K562 (cell line): Measurements from ENCODE around the gene KIF18B.

Experiments used
- ATF7 ChIP-seq: fragments of 450-650 bp; IDR thresholded peaks from 2 replicates; pipeline ENCODE4 v1.7.1; 2014; ENCODE audit warnings: mild to moderate bottlenecking, moderate library complexity
- OTX1 ChIP-seq: fragments of 450-650 bp; formaldehyde crosslinking; IDR thresholded peaks from 2 replicates; pipeline ENCODE4 v1.4.0; 2022; ENCODE audit warnings: mild to moderate bottlenecking
- RAD21 ChIP-seq, 2 experiments: fragments of 250-450 bp in 1 of 2; fragments of 450-650 bp in 1 of 2; sonication (Bioruptor Pico) in 1 of 2; formaldehyde crosslinking in 1 of 2; IDR thresholded peaks in 1 of 2; conservative IDR thresholded peaks in 1 of 2; 2 replicates each; pipeline versions ENCODE4 v1.4.0 to v1.8.0; 2020 to 2022; ENCODE audit warnings: mild to moderate bottlenecking in 2 of 2, moderate library complexity in 1 of 2
- TF ChIP-seq, protein P1 (sequence below), 2 experiments: fragments of 450-650 bp; formaldehyde crosslinking in 1 of 2; IDR thresholded peaks; 2 replicates each; pipeline versions ENCODE4 v1.4.0 to v1.6.1; 2014 to 2020; ENCODE audit warnings: mild to moderate bottlenecking in 2 of 2, borderline replicate concordance in 1 of 2, low read depth in 1 of 2

DNA sequence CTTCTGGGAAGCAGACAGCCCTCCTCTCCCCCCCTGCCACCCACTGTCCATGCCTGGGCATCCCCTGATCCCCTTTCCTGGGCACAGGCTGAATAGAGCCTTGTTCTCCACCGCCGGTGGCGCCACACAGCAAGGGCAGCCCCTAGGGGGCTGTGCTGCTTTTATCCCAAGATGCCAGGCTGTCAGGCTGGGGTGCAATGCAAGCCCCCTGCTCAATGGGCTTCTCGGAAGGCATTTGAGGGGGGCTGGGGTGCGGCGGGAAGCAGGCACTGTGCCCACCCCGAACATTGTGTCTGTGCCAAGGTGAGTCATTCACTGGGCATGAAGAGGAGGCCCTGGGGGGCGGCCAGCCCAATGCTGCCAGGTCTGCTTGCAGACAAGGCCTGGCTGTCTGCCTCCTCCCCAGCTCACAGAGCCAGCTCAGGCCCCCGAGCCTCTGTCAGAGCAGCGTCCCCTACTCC lies 30.8 kb downstream of the KIF18B start:
- TF ChIP-seq OTX1 (CRISPR knock-in tag): no peak
- TF ChIP-seq, protein P1, sequence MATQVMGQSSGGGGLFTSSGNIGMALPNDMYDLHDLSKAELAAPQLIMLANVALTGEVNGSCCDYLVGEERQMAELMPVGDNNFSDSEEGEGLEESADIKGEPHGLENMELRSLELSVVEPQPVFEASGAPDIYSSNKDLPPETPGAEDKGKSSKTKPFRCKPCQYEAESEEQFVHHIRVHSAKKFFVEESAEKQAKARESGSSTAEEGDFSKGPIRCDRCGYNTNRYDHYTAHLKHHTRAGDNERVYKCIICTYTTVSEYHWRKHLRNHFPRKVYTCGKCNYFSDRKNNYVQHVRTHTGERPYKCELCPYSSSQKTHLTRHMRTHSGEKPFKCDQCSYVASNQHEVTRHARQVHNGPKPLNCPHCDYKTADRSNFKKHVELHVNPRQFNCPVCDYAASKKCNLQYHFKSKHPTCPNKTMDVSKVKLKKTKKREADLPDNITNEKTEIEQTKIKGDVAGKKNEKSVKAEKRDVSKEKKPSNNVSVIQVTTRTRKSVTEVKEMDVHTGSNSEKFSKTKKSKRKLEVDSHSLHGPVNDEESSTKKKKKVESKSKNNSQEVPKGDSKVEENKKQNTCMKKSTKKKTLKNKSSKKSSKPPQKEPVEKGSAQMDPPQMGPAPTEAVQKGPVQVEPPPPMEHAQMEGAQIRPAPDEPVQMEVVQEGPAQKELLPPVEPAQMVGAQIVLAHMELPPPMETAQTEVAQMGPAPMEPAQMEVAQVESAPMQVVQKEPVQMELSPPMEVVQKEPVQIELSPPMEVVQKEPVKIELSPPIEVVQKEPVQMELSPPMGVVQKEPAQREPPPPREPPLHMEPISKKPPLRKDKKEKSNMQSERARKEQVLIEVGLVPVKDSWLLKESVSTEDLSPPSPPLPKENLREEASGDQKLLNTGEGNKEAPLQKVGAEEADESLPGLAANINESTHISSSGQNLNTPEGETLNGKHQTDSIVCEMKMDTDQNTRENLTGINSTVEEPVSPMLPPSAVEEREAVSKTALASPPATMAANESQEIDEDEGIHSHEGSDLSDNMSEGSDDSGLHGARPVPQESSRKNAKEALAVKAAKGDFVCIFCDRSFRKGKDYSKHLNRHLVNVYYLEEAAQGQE (IDR thresholded peaks at IDR 0.05; ENCODE audit: borderline replicate concordance): no peak
- TF ChIP-seq, protein P1 (CRISPR knock-in tag; IDR thresholded peaks at IDR 0.05; ENCODE audit: low read depth): no peak
- TF ChIP-seq ATF7: no peak
- no peak for TF ChIP-seq RAD21 (CRISPR knock-in tag; conservative IDR thresholded peaks at IDR 0.05 in 1 of 2, IDR thresholded peaks at IDR 0.05 in 1 of 2)
